Measurements from ENCODE around the gene TPK1.

The TPK1 gene

GRCh38 chr7:144863320-144863647 lies 27.4 kb upstream of the TPK1 start:
- no peak overlapping the region for H3K27ac ChIP-seq (ENCODE audit: low read depth, low read length, poor library complexity, severe bottlenecking)
- no peak for TF ChIP-seq EZH2 (IDR thresholded peaks at IDR 0.05; ENCODE audit: borderline replicate concordance, low read length)
- no peak for TF ChIP-seq CTCF (IDR thresholded peaks at IDR 0.05; ENCODE audit: low read length)
- no peak overlapping the region for H3K4me2 ChIP-seq (ENCODE audit: low read length)
- H3K79me2 ChIP-seq (ENCODE audit: insufficient read depth, low read length), result no peaks in the 10 kb centered on the region
- H3F3A ChIP-seq (ENCODE audit: insufficient read depth, low read length), result no peaks in the 10 kb centered on the region
- no peak overlapping the region for H3K4me3 ChIP-seq (ENCODE audit: low read depth, low read length, poor library complexity, severe bottlenecking)
- H2AFZ ChIP-seq (ENCODE audit: low read length), result no peak overlapping the region
- no peaks in the 10 kb centered on the region for H3K9me3 ChIP-seq (ENCODE audit: low read length)
- no peaks in the 10 kb centered on the region for H3K4me1 ChIP-seq (ENCODE audit: insufficient read depth, low read length, severe bottlenecking)
- H3K9ac ChIP-seq (ENCODE audit: low read length), result no peak overlapping the region
- H3K9me2 ChIP-seq (ENCODE audit: low read depth, low read length), result no peaks in the 10 kb centered on the region
- no peaks in the 10 kb centered on the region for H3K36me3 ChIP-seq (ENCODE audit: insufficient read depth, low read length)
- H3K27me3 ChIP-seq (ENCODE audit: insufficient read depth, low read length), result no peaks in the 10 kb centered on the region
- H4K20me1 ChIP-seq (ENCODE audit: insufficient read depth, low read length), result no peaks in the 10 kb centered on the region

GRCh38 chr7:144862612-144863319 lies 26.9 kb upstream of the TPK1 start:
- no peak overlapping the region for H3K9ac ChIP-seq (ENCODE audit: low read length)
- no peaks in the 10 kb centered on the region for H3K27me3 ChIP-seq (ENCODE audit: insufficient read depth, low read length)
- no peaks in the 10 kb centered on the region for H3F3A ChIP-seq (ENCODE audit: insufficient read depth, low read length)
- no peak overlapping the region for H3K27ac ChIP-seq (ENCODE audit: low read depth, low read length, poor library complexity, severe bottlenecking)
- no peaks in the 10 kb centered on the region for H4K20me1 ChIP-seq (ENCODE audit: insufficient read depth, low read length)
- no peak overlapping the region for H3K4me2 ChIP-seq (ENCODE audit: low read length)
- TF ChIP-seq EZH2 (IDR thresholded peaks at IDR 0.05; ENCODE audit: borderline replicate concordance, low read length), result no peak
- no peak for TF ChIP-seq CTCF (IDR thresholded peaks at IDR 0.05; ENCODE audit: low read length)
- H3K79me2 ChIP-seq (ENCODE audit: insufficient read depth, low read length), result no peaks in the 10 kb centered on the region
- H3K9me3 ChIP-seq (ENCODE audit: low read length), result no peaks in the 10 kb centered on the region
- H3K4me1 ChIP-seq (ENCODE audit: insufficient read depth, low read length, severe bottlenecking), result no peaks in the 10 kb centered on the region
- no peak overlapping the region for H2AFZ ChIP-seq (ENCODE audit: low read length)
- H3K36me3 ChIP-seq (ENCODE audit: insufficient read depth, low read length), result no peaks in the 10 kb centered on the region
- H3K4me3 ChIP-seq (ENCODE audit: low read depth, low read length, poor library complexity, severe bottlenecking), result no peak overlapping the region
- no peaks in the 10 kb centered on the region for H3K9me2 ChIP-seq (ENCODE audit: low read depth, low read length)

- H3K4me1 ChIP-seq (ENCODE audit: insufficient read depth, low read length, severe bottlenecking), result no peaks in the 10 kb centered on the region
- H3K9me2 ChIP-seq (ENCODE audit: low read depth, low read length), result no peaks in the 10 kb centered on the region
- no peak overlapping the region for H3K27ac ChIP-seq (ENCODE audit: low read depth, low read length, poor library complexity, severe bottlenecking)
- H3K9ac ChIP-seq (ENCODE audit: low read length), result no peak overlapping the region
- no peaks in the 10 kb centered on the region for H3K36me3 ChIP-seq (ENCODE audit: insufficient read depth, low read length)
- no peaks in the 10 kb centered on the region for H3K27me3 ChIP-seq (ENCODE audit: insufficient read depth, low read length)
- H3K4me3 ChIP-seq (ENCODE audit: low read depth, low read length, poor library complexity, severe bottlenecking), result no peak overlapping the region
- H4K20me1 ChIP-seq (ENCODE audit: insufficient read depth, low read length), result no peaks in the 10 kb centered on the region
- no peak overlapping the region for H2AFZ ChIP-seq (ENCODE audit: low read length)
- H3F3A ChIP-seq (ENCODE audit: insufficient read depth, low read length), result no peaks in the 10 kb centered on the region
- H3K9me3 ChIP-seq (ENCODE audit: low read length), result no peaks in the 10 kb centered on the region
- no peaks in the 10 kb centered on the region for H3K79me2 ChIP-seq (ENCODE audit: insufficient read depth, low read length)
- H3K4me2 ChIP-seq (ENCODE audit: low read length), result no peak overlapping the region
- TF ChIP-seq EZH2 (IDR thresholded peaks at IDR 0.05; ENCODE audit: borderline replicate concordance, low read length), result no peak
- TF ChIP-seq CTCF (IDR thresholded peaks at IDR 0.05; ENCODE audit: low read length), result no peak
Measured at GRCh38 chr7:144859739-144860138, 23.9 kb upstream of the TPK1 start.

All from OCI-LY1 (cell line).